NT2/D1 (cell line): Measurements from ENCODE around the gene HSPG2.
"Not testable (repeated sequence)": the region's sequence is repeated elsewhere in the genome, so short reads cannot be mapped to it uniquely, and the experiment has no call there.

Experiments
- SUZ12 ChIP-seq: IDR thresholded peaks from 2 replicates; pipeline ENCODE4 v1.6.1; 2011; ENCODE audit not compliant: insufficient read length, insufficient read depth; ENCODE audit errors: extremely low read depth
- YY1 ChIP-seq: IDR thresholded peaks from 2 replicates; pipeline ENCODE4 v1.6.1; 2011; ENCODE audit not compliant: insufficient read length, insufficient read depth
- ZNF274 ChIP-seq: IDR thresholded peaks from 2 replicates; pipeline ENCODE4 v1.6.1; 2011; ENCODE audit warnings: mild to moderate bottlenecking, low read depth, low read length

- TF ChIP-seq SUZ12, YY1, ZNF274: not testable (repeated sequence)
These were observed 29.2 kb downstream of the HSPG2 start for GRCh38 chr1:21907737-21908534.
